Thyroid gland (tissue), 4 donors: ENCODE data around the gene LAX1. TPM values are rescaled to one million over a fixed set of nuclear protein-coding genes. Genes with fewer than 3 reads are reported as not detected.
A peak's percentile ranks its signal among the peaks of the same experiment; 100 is the strongest.

Source experiments
- DNase-seq, 2 donors: peaks; one replicate each; pipeline ENCODE4 v3.0.0-alpha.2; 2019
- H3K27ac ChIP-seq, 3 donors: fragments of 200-600 bp; sonication (generic); 1 replicate in 2 of 3; 2 replicates in 1 of 3; pipeline ENCODE4 v1.5.1; 2016 to 2019; ENCODE audit warnings: mild to moderate bottlenecking in 1 of 3, moderate library complexity in 1 of 3
- H3K27me3 ChIP-seq: fragments of 200-600 bp; sonication (generic); one replicate; pipeline ENCODE4 v1.5.1; 2019
- H3K36me3 ChIP-seq, 2 donors: fragments of 200-600 bp; sonication (generic); one replicate each; pipeline ENCODE4 v1.5.1; 2016 to 2019
- H3K4me1 ChIP-seq, 2 donors: fragments of 200-600 bp; sonication (generic); one replicate each; pipeline ENCODE4 v1.5.1; 2017 to 2019
- H3K4me3 ChIP-seq, 3 donors: fragments of 200-600 bp; sonication (generic); replicated peaks in 1 of 3; 1 replicate in 2 of 3; 2 replicates in 1 of 3; pipeline ENCODE4 v1.5.1; 2016; ENCODE audit warnings: mild to moderate bottlenecking in 1 of 3
- H3K9me3 ChIP-seq: fragments of 200-600 bp; sonication (generic); one replicate; pipeline ENCODE4 v1.5.1; 2017
- POLR2A ChIP-seq, 2 donors: fragments of 450-650 bp; IDR thresholded peaks; one replicate each; pipeline ENCODE4 v1.6.1; 2017; ENCODE audit warnings: antibody characterized with exemption in 2 of 2, mild to moderate bottlenecking in 2 of 2, moderate library complexity in 1 of 2
- WGBS, 2 donors: methylation state at CpG; one replicate each; pipeline ENCODE4 v1.1.5; 2017; 5-methylcytosine and 5-hydroxymethylcytosine counted together
- intact Hi-C: fragments of 100-400 bp; cut with DNase I; formaldehyde crosslinking; loops from one replicate; pipeline ENCODE4 v1.15.1; 2023
- total RNA-seq, 4 donors: library from RNA; depleted of rRNA; stranded (reverse); fragments of >200 nt; gene quantifications; one replicate each; pipeline ENCODE4 v1.2.3, GENCODE V29; 2016
- TF ChIP-seq, protein P1 (sequence below), 6 experiments: fragments of 200-600 bp in 3 of 6; fragments of 450-650 bp in 3 of 6; sonication (generic) in 3 of 6; IDR thresholded peaks; one replicate each; pipeline ENCODE4 v1.5.1; 2016 to 2019; ENCODE audit warnings: antibody characterized with exemption in 6 of 6, mild to moderate bottlenecking in 2 of 6, inconsistent platforms in 1 of 6, moderate library complexity in 1 of 6

The LAX1 gene
- total RNA-seq, 4 donors from 2014 or later = 0.22 to 0.67 (median 0.40) TPM; not detected in 1

DNA sequence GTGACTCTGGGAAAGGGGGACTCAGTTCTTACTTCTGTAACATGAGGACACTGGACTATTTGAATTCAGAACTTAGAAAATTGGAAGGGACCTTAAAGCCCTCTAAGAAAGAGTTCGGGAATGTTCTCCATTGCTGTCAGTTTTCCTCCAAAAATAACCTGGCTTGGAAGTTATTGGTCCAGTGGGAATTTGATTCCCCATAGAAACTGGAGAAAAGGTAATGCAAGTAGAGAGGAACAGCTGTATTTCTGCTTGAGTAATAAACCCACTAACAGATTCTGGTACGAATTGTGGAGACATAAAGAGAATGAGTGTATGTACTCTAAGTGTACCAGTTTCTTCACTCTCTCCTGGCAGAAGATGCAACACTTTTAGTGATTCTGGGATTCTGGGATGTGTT lies 32.2 kb downstream of the LAX1 start:
- Histone ChIP-seq H3K4me3 (no peak overlapping the region), H3K4me1 (peaks cover 36 to 49% of the 10 kb centered on the region in 2 donors), H3K27me3 (no peaks in the 10 kb centered on the region), H3K36me3 (no peaks in the 10 kb centered on the region), H3K9me3 (no peaks in the 10 kb centered on the region), H3K27ac (no peak overlapping the region)
- 85 to 87% methylated on average over 2 of the region's 2 CpGs for WGBS, 2 donors
- no peak for TF ChIP-seq POLR2A (IDR thresholded peaks at IDR 0.05)
- TF ChIP-seq, protein P1, sequence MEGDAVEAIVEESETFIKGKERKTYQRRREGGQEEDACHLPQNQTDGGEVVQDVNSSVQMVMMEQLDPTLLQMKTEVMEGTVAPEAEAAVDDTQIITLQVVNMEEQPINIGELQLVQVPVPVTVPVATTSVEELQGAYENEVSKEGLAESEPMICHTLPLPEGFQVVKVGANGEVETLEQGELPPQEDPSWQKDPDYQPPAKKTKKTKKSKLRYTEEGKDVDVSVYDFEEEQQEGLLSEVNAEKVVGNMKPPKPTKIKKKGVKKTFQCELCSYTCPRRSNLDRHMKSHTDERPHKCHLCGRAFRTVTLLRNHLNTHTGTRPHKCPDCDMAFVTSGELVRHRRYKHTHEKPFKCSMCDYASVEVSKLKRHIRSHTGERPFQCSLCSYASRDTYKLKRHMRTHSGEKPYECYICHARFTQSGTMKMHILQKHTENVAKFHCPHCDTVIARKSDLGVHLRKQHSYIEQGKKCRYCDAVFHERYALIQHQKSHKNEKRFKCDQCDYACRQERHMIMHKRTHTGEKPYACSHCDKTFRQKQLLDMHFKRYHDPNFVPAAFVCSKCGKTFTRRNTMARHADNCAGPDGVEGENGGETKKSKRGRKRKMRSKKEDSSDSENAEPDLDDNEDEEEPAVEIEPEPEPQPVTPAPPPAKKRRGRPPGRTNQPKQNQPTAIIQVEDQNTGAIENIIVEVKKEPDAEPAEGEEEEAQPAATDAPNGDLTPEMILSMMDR (IDR thresholded peaks at IDR 0.05) = no peak
- intact Hi-C loops = loop anchor here (10.0 kb wide), 1 partner anchor 348 kb away; no protein-coding TSS in a partner anchor
- DNase-seq = no peak

DNA sequence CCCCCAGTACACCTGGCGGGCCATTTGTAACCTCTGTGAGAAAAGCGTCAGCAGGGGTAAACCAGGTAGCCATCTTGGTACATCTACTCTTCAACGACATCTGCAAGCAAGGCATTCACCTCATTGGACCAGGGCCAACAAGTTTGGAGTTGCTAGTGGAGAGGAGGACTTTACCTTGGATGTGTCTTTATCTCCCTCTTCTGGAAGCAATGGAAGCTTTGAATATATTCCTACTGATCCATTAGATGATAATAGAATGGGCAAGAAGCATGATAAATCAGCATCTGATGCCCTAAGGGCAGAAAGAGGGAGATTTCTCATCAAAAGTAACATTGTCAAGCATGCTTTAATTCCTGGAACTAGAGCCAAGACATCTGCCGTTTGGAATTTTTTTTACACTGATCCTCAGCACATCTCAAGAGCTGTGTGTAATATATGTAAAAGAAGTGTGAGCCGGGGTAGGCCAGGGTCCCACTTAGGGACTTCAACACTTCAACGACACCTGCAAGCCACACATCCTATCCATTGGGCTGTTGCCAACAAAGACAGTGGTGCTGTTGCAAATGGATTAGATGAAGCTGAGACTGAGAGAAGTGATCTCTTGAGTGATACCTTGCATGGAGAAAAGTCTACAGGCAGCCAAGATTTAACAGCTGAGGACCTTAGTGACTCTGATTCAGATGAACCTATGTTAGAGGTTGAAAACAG lies 33.1 kb downstream of the LAX1 start:
- Histone ChIP-seq H3K36me3 (no peaks in the 10 kb centered on the region), H3K9me3 (no peaks in the 10 kb centered on the region), H3K4me3 (no peak overlapping the region), H3K4me1 (peaks cover 39 to 55% of the 10 kb centered on the region in 2 donors), H3K27ac (no peak overlapping the region), H3K27me3 (no peaks in the 10 kb centered on the region)
- intact Hi-C loops = loop anchor here (10.0 kb wide), 1 partner anchor 347 kb away; no protein-coding TSS in a partner anchor
- TF ChIP-seq, protein P1 (IDR thresholded peaks at IDR 0.05) = no peak
- TF ChIP-seq POLR2A (IDR thresholded peaks at IDR 0.05) = no peak
- DNase-seq = peak; percentile 15 to 20
- 68% methylated on average over 6 of the region's 6 CpGs for WGBS, 2 donors

DNA sequence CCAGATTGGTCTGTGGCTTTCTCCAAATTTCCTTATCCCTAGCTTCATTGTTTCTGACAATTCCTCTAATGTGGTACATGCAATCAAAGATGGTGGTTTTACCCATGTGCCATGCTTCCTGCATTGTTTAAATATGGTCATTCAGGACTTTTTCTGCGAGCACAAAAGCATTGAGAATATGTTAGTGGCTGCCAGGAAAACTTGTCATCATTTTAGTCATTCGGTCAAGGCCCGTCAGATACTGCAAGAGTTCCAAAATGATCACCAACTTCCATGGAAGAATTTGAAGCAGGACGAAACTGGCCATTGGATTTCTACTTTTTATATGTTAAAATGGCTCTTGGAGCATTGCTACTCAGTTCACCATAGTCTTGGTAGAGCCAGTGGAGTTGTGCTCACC lies 34.2 kb downstream of the LAX1 start:
- no peaks in the 10 kb centered on the region for H3K36me3 ChIP-seq
- H3K4me3 ChIP-seq = no peak overlapping the region
- H3K27me3 ChIP-seq = no peaks in the 10 kb centered on the region
- intact Hi-C loops = loop anchor here (10.0 kb wide), 1 partner anchor 346 kb away; no protein-coding TSS in a partner anchor
- WGBS, 2 donors = 87 to 95% methylated on average over 4 of the region's 4 CpGs
- TF ChIP-seq POLR2A (IDR thresholded peaks at IDR 0.05) = no peak
- TF ChIP-seq, protein P1 (IDR thresholded peaks at IDR 0.05) = no peak
- H3K9me3 ChIP-seq = no peaks in the 10 kb centered on the region
- H3K4me1 ChIP-seq = peaks cover 39 to 62% of the 10 kb centered on the region in 2 donors
- no peak for DNase-seq
- H3K27ac ChIP-seq = no peak overlapping the region

DNA sequence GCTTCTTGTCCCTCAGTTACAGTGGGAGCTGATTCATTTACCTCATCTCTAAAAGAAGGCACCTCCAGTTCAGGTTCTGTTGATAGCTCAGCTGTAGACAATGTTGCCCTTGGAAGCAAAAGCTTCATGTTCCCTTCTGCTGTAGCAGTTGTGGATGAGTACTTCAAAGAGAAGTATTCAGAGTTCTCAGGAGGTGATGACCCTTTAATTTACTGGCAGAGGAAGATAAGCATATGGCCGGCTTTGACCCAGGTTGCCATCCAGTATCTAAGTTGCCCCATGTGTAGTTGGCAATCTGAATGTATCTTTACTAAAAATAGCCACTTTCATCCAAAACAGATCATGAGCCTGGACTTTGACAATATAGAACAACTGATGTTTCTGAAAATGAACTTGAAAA lies 35.0 kb downstream of the LAX1 start:
- H3K36me3 ChIP-seq = no peaks in the 10 kb centered on the region
- 67 to 80% methylated on average over 1 of the region's 1 CpG for WGBS, 2 donors
- peaks cover 39 to 62% of the 10 kb centered on the region in 2 donors for H3K4me1 ChIP-seq
- no peaks in the 10 kb centered on the region for H3K9me3 ChIP-seq
- no peaks in the 10 kb centered on the region for H3K27me3 ChIP-seq
- intact Hi-C loops = loop anchor here (10.0 kb wide), 1 partner anchor 345 kb away; no protein-coding TSS in a partner anchor
- H3K27ac ChIP-seq = no peak overlapping the region
- no peak for DNase-seq
- TF ChIP-seq, protein P1 (IDR thresholded peaks at IDR 0.05) = no peak
- TF ChIP-seq POLR2A (IDR thresholded peaks at IDR 0.05) = no peak
- H3K4me3 ChIP-seq = no peak overlapping the region

DNA sequence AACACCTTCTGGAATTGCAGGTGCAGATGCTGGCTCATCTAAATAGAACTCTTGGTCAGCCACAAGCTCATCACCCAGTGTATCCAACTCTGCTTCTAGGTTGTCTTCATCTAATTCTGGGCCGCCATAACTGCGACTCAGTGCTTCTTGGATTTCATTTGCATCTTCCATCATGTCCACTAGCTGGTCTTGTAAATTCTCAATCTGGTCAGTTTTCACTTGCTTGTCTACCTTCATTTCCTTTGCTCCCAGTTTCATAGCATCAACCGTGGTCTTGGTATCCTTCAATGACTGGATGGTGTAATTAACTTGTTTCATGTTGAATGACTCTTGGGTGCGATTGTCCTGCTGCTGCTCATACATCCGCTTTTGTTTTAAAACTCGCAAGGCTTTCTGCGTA lies 40.7 kb downstream of the LAX1 start:
- Histone ChIP-seq H3K4me1 (peaks cover 9 to 32% of the 10 kb centered on the region in 2 donors), H3K27me3 (no peaks in the 10 kb centered on the region), H3K36me3 (peaks cover 0 to 8% of the 10 kb centered on the region in 2 donors), H3K27ac (no peak overlapping the region), H3K4me3 (no peak overlapping the region), H3K9me3 (no peaks in the 10 kb centered on the region)
- TF ChIP-seq POLR2A (IDR thresholded peaks at IDR 0.05) = no peak
- TF ChIP-seq, protein P1 (IDR thresholded peaks at IDR 0.05) = no peak
- no peak for DNase-seq
- WGBS, 2 donors = 96 to 99% methylated on average over 7 of the region's 7 CpGs
- intact Hi-C loops = no loop called here
